GM19240 (cell line): Measurements from ENCODE around the gene SLC1A5.
A peak's percentile ranks its signal among the peaks of the same experiment; 100 is the strongest.

Experiments used
- DNase-seq: peaks from one replicate; pipeline ENCODE4 v3.0.0; 2011; ENCODE audit warnings: low spot score; ENCODE audit not compliant: insufficient read length

Gene SLC1A5

GRCh38 chr19:46745030-46745429 lies 43.4 kb downstream of the SLC1A5 start:
- DNase-seq: no peak

GRCh38 chr19:46744005-46744691 lies 44.2 kb downstream of the SLC1A5 start:
- no peak for DNase-seq

- no peak for DNase-seq
These were observed 45.4 kb downstream of the SLC1A5 start for GRCh38 chr19:46742926-46743480.

GRCh38 chr19:46741447-46741846 lies 46.9 kb downstream of the SLC1A5 start:
- DNase-seq: no peak

- DNase-seq: no peak
These were observed 49.1 kb downstream of the SLC1A5 start for GRCh38 chr19:46739290-46739771.

- DNase-seq: no peak
These were observed 50.6 kb downstream of the SLC1A5 start for GRCh38 chr19:46737761-46738171.

GRCh38 chr19:46737298-46737654 lies 51.1 kb downstream of the SLC1A5 start:
- no peak for DNase-seq

- DNase-seq: no peak
These were observed 51.7 kb downstream of the SLC1A5 start for GRCh38 chr19:46736531-46737297.

- DNase-seq: no peak
These were observed 54.6 kb downstream of the SLC1A5 start for GRCh38 chr19:46733690-46734292.

GRCh38 chr19:46732966-46733689 lies 55.3 kb downstream of the SLC1A5 start:
- DNase-seq: no peak

GRCh38 chr19:46732172-46732938 lies 56.0 kb downstream of the SLC1A5 start:
- DNase-seq: no peak

GRCh38 chr19:46731584-46731983 lies 56.8 kb downstream of the SLC1A5 start:
- no peak for DNase-seq

- no peak for DNase-seq
These were observed 57.3 kb downstream of the SLC1A5 start for GRCh38 chr19:46731007-46731501.

GRCh38 chr19:46730595-46730994 lies 57.8 kb downstream of the SLC1A5 start:
- no peak for DNase-seq

- no peak for DNase-seq
These were observed 58.2 kb downstream of the SLC1A5 start for GRCh38 chr19:46730187-46730586.

GRCh38 chr19:46729696-46730095 lies 58.7 kb downstream of the SLC1A5 start:
- DNase-seq: no peak

GRCh38 chr19:46728693-46729339 lies 59.6 kb downstream of the SLC1A5 start:
- peak; percentile 94 for DNase-seq

- no peak for DNase-seq
These were observed 60.2 kb downstream of the SLC1A5 start for GRCh38 chr19:46728208-46728607.

GRCh38 chr19:46727757-46728156 lies 60.6 kb downstream of the SLC1A5 start:
- DNase-seq: no peak

GRCh38 chr19:46726971-46727501 lies 61.4 kb downstream of the SLC1A5 start:
- DNase-seq: no peak
